Measurements from ENCODE around the gene WRAP53.

DNA sequence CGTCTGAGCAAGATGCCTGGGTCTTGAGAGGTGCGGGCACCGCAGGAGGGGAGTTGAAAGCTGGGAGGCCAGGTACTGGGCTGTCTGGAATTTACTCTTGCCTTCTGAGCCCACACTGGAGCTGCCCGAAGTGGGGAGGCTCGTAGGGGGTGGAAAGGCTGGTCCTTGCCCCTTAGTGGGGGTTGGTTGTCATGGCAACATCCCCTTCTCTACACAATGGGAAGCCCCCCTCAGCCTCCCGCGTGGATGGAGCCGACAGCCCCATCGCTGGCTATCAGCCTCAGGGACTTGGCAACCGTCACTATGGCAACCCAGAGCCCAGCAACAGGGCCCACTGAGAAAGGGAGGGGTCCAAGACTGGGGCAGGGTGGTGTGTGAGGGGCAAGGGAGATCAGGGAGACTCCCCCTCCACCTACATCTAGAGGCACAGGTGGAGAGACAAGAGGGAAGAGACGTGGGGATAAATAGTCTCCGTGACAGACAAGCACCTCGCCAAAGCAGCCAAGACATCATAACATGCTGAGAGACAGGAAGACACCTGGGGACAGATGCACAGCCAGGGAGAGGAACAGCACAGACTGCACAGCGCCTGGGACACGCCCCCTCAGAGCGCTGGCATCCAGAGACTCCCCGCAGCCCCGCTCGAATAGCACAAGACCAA, 24.0 kb downstream of the WRAP53 start:
- TF ChIP-seq, protein P1, sequence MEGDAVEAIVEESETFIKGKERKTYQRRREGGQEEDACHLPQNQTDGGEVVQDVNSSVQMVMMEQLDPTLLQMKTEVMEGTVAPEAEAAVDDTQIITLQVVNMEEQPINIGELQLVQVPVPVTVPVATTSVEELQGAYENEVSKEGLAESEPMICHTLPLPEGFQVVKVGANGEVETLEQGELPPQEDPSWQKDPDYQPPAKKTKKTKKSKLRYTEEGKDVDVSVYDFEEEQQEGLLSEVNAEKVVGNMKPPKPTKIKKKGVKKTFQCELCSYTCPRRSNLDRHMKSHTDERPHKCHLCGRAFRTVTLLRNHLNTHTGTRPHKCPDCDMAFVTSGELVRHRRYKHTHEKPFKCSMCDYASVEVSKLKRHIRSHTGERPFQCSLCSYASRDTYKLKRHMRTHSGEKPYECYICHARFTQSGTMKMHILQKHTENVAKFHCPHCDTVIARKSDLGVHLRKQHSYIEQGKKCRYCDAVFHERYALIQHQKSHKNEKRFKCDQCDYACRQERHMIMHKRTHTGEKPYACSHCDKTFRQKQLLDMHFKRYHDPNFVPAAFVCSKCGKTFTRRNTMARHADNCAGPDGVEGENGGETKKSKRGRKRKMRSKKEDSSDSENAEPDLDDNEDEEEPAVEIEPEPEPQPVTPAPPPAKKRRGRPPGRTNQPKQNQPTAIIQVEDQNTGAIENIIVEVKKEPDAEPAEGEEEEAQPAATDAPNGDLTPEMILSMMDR (IDR thresholded peaks at IDR 0.05; ENCODE audit: poor library complexity) = no peak
- TF ChIP-seq EZH2 (IDR thresholded peaks at IDR 0.05; ENCODE audit: borderline replicate concordance) (no peak), EZH2phosphoT487 (IDR thresholded peaks at IDR 0.05; ENCODE audit: low read depth, severe bottlenecking, unreplicated experiment) (no peak)

All from hepatocyte (in vitro differentiated cells).